Omental fat pad (tissue), 4 donors: ENCODE measurements around the gene NIPBL. TPM values are rescaled to one million over a fixed set of nuclear protein-coding genes. Genes with fewer than 3 reads are reported as not detected.

Experiments used
- ATAC-seq: fragments of 150-250 bp; one replicate; pipeline ENCODE4 v1.9.1; 2016; ENCODE audit warnings: mild to moderate bottlenecking, moderate library complexity; ENCODE audit not compliant: low FRiP score
- DNase-seq: peaks from one replicate; pipeline ENCODE4 v3.0.0-alpha.2; 2019; ENCODE audit warnings: low spot score
- total RNA-seq, 4 donors: library from RNA; depleted of rRNA; stranded (reverse); fragments of >200 nt; gene quantifications; one replicate each; pipeline ENCODE4 v1.1.0, GENCODE V29; 2016
- TF ChIP-seq, protein P1 (sequence below), 3 donors: fragments of 450-650 bp; IDR thresholded peaks; one replicate each; pipeline ENCODE4 v1.5.1; 2016 to 2017; ENCODE audit warnings: antibody characterized with exemption in 3 of 3, mild to moderate bottlenecking in 3 of 3, moderate library complexity in 2 of 3

The NIPBL gene
- total RNA-seq, 4 donors from 2014 or later: 47.9 to 64.2 (median 54.3) TPM

DNA sequence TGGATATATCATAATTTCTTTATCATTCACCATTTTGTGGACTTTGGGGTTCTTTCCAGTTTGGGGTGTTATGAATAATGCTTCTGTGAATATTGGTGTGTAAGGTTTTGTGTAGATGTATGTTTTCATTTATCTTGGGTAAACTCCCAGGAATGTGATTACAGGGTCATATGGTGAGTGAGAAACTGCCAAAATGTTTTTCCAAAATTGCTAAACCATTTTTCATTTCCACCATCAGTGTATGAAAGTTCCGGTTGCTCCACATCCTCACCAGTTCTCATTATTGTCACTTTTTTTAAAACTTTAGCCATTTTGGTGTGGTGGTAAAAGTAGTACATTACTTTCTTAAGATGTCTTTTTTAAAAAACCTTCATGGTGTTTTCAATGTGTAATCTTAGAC is 152.9 kb downstream of the NIPBL start:
- TF ChIP-seq, protein P1, sequence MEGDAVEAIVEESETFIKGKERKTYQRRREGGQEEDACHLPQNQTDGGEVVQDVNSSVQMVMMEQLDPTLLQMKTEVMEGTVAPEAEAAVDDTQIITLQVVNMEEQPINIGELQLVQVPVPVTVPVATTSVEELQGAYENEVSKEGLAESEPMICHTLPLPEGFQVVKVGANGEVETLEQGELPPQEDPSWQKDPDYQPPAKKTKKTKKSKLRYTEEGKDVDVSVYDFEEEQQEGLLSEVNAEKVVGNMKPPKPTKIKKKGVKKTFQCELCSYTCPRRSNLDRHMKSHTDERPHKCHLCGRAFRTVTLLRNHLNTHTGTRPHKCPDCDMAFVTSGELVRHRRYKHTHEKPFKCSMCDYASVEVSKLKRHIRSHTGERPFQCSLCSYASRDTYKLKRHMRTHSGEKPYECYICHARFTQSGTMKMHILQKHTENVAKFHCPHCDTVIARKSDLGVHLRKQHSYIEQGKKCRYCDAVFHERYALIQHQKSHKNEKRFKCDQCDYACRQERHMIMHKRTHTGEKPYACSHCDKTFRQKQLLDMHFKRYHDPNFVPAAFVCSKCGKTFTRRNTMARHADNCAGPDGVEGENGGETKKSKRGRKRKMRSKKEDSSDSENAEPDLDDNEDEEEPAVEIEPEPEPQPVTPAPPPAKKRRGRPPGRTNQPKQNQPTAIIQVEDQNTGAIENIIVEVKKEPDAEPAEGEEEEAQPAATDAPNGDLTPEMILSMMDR (IDR thresholded peaks at IDR 0.05): no peak
- no peak for DNase-seq
- ATAC-seq: no peak

DNA sequence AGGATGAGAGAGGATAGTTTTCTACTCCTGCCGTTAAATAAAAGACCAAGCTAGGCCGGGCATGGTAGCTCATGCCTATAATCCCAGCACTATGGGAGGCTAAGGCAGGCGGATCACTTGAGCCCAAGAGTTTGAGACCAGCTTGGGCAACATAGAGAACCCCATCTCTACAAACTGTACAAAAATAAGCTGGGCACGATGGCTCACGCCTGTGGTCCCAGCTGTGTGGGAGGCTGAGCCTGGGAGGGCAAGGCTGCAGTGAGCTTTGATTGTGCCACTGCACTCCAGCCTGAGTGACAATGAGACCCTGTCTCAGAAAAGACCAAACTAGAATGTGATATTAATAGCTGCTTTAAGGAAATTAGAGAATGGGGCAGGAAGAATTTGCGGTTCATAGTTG is 158.4 kb downstream of the NIPBL start:
- DNase-seq (no peak), ATAC-seq (no peak)
- TF ChIP-seq, protein P1 (IDR thresholded peaks at IDR 0.05): no peak

DNA sequence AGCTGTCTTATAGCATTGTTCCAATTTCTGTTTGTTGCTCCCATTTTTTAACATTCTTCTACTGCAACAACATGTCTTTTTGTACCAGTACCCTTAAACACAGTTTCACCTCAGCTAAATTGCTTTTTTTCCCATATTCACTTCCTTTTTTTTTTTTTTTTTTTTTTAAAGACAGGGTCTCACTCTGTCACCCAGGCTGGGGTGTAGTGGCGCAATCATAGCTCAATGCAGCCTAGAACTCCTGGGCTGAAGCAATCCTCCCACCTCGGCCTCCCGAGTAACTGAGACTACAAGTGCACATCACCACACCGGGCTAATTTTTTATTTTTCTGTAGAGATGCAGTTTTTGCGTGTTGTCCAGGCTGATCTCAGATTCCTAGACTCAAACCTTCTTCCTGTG is 161.3 kb downstream of the NIPBL start:
- TF ChIP-seq, protein P1 (IDR thresholded peaks at IDR 0.05): no peak
- DNase-seq (no peak), ATAC-seq (no peak)

DNA sequence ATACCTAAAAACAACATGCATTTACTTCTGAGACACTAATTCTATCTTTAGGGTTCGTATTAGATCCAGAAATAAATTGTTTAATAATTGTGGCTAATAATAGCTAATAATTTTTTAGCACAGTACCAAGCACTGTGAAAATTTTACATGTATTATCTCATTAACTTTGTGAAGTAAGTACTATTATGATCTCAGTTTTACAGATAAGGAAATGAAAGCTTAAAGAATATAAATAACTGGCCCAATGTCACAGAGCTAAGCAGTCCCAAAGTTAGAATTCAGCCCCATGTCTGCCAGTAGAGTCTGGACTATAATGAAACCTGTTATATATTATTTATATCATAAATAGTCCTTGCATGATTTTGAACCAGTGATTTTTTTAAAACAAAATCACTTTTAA is 163.3 kb downstream of the NIPBL start:
- TF ChIP-seq, protein P1 (IDR thresholded peaks at IDR 0.05): no peak
- ATAC-seq (no peak), DNase-seq (no peak)

DNA sequence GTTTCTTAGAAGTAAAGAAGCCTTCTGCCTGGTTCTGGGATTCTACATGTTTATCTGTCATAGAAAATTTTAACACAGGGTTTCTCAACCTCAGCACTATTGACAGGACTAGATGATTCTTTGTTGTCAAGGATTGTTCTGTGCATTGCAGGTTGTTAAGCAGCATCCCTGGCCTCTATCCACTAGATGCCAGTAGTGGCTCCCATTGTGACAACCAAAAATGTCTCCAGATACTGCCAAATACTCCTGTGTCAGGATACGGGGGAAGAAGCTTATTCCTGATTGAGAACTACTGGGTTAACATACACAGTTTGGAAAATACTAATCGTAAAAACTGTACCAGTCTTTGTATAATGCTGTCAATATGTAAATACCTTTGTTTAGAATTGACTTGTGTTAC is 167.1 kb downstream of the NIPBL start:
- DNase-seq (no peak), ATAC-seq (no peak)
- TF ChIP-seq, protein P1 (IDR thresholded peaks at IDR 0.05): no peak

DNA sequence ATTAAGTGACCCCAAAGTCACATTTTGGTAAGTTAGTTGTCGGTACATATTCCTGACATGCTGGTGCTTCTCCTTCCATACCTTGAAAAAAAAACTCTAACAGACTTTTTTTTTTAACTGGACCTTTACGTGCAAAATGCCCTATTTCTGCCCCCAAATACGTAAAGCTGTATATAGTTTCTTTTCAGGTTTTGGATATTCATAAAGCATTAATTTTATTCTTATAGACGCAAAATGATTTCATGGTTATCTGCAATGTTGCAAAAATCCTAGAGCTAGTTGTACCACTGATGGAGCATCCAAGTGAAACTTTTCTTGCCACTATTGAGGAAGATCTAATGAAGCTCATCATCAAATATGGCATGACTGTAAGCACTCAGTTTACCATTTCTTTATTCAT is 167.6 kb downstream of the NIPBL start:
- TF ChIP-seq, protein P1 (IDR thresholded peaks at IDR 0.05): no peak
- ATAC-seq (no peak), DNase-seq (no peak)

DNA sequence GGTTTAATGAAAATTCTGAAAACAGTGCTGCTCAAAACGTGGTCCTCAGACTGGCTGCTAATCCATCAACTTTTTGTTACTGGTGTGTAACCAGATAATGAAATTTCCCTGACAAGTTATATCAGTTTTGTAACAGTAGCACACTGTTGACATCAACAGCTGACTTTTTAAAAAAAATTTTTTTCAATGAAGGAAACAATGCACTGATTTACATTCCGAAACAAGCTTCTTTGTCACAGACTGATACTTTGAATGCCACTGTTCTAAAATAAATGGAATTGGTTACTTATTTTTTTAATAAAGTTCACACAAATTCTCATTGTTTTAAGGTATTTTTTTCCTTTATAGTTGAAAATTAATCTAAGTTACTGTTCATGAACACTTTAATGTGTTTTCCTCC is 169.1 kb downstream of the NIPBL start:
- ATAC-seq (no peak), DNase-seq (no peak)
- TF ChIP-seq, protein P1 (IDR thresholded peaks at IDR 0.05): no peak
